ENCODE results near the gene RIPOR1. TPM values are rescaled to one million over a fixed set of nuclear protein-coding genes. Genes with fewer than 3 reads are reported as not detected.

Gene RIPOR1
- total RNA-seq, 1 donor from 2014 or later = 191 TPM

DNA sequence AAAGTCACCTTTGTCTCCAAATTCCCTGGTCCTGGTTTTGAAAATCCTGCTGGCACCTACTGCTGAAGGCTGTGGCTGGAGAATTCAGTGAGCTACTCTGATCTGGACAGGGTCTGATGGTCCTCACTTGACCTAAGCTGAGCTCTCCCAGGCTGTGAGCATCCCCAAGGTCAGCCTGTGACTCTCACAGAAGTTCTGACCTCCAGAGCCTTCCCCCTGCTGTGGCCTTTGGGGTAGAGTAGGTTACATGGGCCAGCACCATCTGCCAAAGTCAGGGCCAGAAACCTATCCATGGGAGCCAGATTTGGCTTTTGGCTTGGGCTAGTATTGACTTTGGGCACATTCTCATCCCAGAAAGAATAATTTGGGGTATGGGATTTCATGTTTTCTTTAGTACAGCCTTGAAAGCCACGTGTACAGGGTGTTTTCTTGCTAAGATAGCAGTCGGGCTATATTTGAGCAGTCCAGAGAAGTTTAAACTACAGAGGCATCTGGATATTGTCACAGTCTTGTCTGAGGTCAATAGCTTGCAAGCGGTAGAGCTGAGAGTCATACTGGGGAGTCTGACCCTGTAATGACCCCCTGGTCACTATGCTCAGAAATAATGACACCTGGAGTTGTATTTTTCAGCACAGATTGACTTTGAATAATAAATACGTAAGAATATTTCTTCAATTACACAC is 39.1 kb upstream of the RIPOR1 start:
- peaks cover 4% of the 10 kb centered on the region for H3K27me3 Mint-ChIP-seq (ENCODE audit: unreplicated experiment)
- H3K9me3 Mint-ChIP-seq (ENCODE audit: unreplicated experiment) = no peaks in the 10 kb centered on the region
- peaks cover 5% of the 10 kb centered on the region for H3K4me1 Mint-ChIP-seq (ENCODE audit: low read depth, unreplicated experiment)
- no peak for DNase-seq
- H3K36me3 Mint-ChIP-seq (ENCODE audit: unreplicated experiment) = peaks cover 6% of the 10 kb centered on the region
- TF ChIP-seq, protein P1, sequence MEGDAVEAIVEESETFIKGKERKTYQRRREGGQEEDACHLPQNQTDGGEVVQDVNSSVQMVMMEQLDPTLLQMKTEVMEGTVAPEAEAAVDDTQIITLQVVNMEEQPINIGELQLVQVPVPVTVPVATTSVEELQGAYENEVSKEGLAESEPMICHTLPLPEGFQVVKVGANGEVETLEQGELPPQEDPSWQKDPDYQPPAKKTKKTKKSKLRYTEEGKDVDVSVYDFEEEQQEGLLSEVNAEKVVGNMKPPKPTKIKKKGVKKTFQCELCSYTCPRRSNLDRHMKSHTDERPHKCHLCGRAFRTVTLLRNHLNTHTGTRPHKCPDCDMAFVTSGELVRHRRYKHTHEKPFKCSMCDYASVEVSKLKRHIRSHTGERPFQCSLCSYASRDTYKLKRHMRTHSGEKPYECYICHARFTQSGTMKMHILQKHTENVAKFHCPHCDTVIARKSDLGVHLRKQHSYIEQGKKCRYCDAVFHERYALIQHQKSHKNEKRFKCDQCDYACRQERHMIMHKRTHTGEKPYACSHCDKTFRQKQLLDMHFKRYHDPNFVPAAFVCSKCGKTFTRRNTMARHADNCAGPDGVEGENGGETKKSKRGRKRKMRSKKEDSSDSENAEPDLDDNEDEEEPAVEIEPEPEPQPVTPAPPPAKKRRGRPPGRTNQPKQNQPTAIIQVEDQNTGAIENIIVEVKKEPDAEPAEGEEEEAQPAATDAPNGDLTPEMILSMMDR (IDR thresholded peaks at IDR 0.05; ENCODE audit: partially characterized antibody, unreplicated experiment) = no peak
- H3K4me3 Mint-ChIP-seq (ENCODE audit: unreplicated experiment) = no peak overlapping the region
- H3K27ac Mint-ChIP-seq (ENCODE audit: unreplicated experiment) = peak overlapping the region; percentile 15

DNA sequence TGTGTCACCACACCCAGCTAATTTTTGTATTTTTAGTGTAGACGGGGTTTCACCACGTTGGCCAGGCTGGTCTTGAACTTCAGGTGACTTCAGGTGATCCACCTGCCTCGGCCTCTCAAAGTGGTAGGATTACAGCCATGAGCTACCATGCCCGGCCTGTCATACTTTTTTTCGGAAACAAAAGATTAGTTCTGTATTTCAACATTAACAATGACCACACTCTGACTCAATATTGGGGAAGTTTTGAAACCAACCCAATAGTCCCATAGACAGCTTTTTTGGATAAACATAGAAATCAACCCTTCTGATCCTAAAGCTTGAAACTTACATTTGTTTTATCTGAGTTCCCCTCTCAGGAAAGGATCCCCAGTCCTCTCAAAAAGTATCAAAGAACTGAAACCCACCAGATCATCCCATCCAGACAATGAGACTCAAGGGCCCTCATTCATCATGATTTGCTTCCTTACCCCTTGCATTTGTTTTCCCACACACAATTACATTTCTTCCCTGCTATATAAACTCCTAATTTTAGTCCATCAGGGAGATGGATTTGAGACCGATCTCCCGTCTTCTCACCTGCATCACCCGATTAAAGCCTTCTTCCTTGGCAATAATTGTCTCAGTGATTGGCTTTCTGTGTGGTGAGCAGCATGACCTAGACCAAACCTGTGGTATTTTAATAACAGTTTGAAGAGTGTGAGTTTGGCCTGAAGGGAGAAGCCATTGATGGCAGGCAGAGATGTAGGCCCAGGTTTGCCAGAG is 38.1 kb upstream of the RIPOR1 start:
- H3K9me3 Mint-ChIP-seq (ENCODE audit: unreplicated experiment) = no peaks in the 10 kb centered on the region
- TF ChIP-seq, protein P1 (IDR thresholded peaks at IDR 0.05; ENCODE audit: partially characterized antibody, unreplicated experiment) = no peak
- H3K27me3 Mint-ChIP-seq (ENCODE audit: unreplicated experiment) = peaks cover 4% of the 10 kb centered on the region
- peaks cover 6% of the 10 kb centered on the region for H3K36me3 Mint-ChIP-seq (ENCODE audit: unreplicated experiment)
- no peak for DNase-seq
- H3K4me3 Mint-ChIP-seq (ENCODE audit: unreplicated experiment) = no peak overlapping the region
- no peak overlapping the region for H3K27ac Mint-ChIP-seq (ENCODE audit: unreplicated experiment)
- peaks cover 5% of the 10 kb centered on the region for H3K4me1 Mint-ChIP-seq (ENCODE audit: low read depth, unreplicated experiment)

DNA sequence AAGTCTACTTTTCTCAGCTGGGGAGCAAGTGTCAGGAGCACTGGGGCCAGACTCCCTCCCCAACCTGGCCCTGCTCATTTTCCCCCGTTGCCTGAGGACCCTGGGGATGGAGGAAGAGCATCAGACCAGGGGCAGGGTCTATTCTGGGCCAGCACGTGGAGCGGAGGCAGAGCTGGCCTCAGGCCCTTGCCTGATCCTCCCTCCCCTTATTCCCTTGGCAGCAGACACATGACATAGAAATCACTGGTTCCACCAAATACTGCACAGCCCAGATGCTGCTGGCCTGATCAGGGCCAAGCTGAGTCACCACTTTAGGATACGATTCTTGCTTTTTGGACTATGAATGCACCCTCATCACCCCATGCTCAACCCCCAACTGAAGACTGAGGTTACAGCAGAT is 29.5 kb upstream of the RIPOR1 start:
- Mint-ChIP-seq H3K4me1 (ENCODE audit: low read depth, unreplicated experiment) (peaks cover 2% of the 10 kb centered on the region), H3K36me3 (ENCODE audit: unreplicated experiment) (no peaks in the 10 kb centered on the region), H3K27ac (ENCODE audit: unreplicated experiment) (no peak overlapping the region), H3K9me3 (ENCODE audit: unreplicated experiment) (peaks cover 2% of the 10 kb centered on the region), H3K4me3 (ENCODE audit: unreplicated experiment) (no peak overlapping the region), H3K27me3 (ENCODE audit: unreplicated experiment) (peaks cover 11% of the 10 kb centered on the region)
- TF ChIP-seq, protein P1 (IDR thresholded peaks at IDR 0.05; ENCODE audit: partially characterized antibody, unreplicated experiment) = no peak
- no peak for DNase-seq

DNA sequence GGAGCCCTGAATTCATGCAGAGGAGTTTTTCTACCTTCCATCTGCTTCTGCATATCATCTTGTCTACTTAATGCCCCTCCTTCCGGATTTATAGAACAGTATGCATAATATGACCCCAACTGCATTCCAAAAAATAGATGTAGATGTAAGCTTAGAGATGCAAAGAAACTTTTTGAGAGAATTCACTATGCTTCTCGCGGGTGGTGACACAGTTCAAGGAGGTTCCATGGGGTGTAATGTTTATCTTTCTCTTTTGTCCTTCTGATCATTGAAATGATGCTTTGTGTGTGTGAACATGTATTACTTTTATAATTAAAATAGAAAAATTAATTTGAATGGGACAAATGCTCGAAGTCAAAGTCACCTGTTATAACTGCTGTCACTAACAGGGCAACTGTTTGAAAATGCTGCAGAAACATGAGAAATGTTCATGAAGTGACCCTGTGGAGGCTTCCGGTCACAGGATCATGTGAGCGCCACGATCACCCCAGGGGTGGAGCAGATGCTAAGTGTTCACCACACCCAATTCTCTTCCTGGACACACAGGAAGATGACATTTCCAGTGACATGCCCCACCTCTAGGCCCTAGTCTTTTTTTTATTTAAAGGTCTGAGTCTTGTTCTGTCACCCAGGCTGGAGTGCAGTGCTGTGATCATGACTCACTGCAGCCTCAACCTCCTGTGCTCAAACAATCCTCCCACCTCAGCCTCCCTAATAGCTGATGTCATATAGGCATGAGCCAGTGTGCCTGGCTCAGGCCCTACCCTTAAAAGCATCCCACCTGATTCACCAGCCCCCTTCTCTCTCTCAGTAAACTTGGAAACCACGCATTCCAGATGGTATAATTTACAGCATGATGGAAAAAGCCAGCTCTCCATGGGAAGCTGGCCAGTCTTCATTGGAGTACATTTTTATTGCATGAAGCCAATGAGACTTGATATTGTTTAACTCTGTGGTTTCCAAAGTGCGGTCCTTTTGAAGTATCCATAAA is 24.3 kb upstream of the RIPOR1 start:
- no peak for DNase-seq
- Mint-ChIP-seq H3K4me3 (ENCODE audit: unreplicated experiment) (no peak overlapping the region), H3K9me3 (ENCODE audit: unreplicated experiment) (peaks cover 2% of the 10 kb centered on the region), H3K4me1 (ENCODE audit: low read depth, unreplicated experiment) (no peaks in the 10 kb centered on the region), H3K36me3 (ENCODE audit: unreplicated experiment) (no peaks in the 10 kb centered on the region), H3K27me3 (ENCODE audit: unreplicated experiment) (peaks cover 7% of the 10 kb centered on the region), H3K27ac (ENCODE audit: unreplicated experiment) (no peak overlapping the region)
- TF ChIP-seq, protein P1 (IDR thresholded peaks at IDR 0.05; ENCODE audit: partially characterized antibody, unreplicated experiment) = no peak

All from glutamatergic neuron (in vitro differentiated cells).